ENCODE results near the gene GLS2.

GRCh38 chr12:56522411-56523193 lies 34.6 kb upstream of the GLS2 start:
- TF ChIP-seq CTCF (optimal IDR thresholded peaks at IDR 0.05 in 1 of 3, IDR thresholded peaks at IDR 0.05 in 1 of 3, conservative IDR thresholded peaks at IDR 0.05 in 1 of 3; ENCODE audit: extremely low read depth in 1 of 3, insufficient read depth in 2 of 3, low read length in 3 of 3) (no peak), EZH2 (IDR thresholded peaks at IDR 0.05; ENCODE audit: low read length) (no peak)

All from keratinocyte (primary cell).